ENCODE results near the gene HELZ2.
"Not testable (repeated sequence)": the region's sequence is repeated elsewhere in the genome, so short reads cannot be mapped to it uniquely, and the experiment has no call there.

GRCh38 chr20:63601679-63602078 is 27.6 kb upstream of the HELZ2 start:
- not testable (repeated sequence) for TF ChIP-seq POLR2A, CTCF (IDR thresholded peaks at IDR 0.05)
